Urinary bladder (tissue), 4 donors: Measurements from ENCODE around the gene COX7A2L. TPM values are rescaled to one million over a fixed set of nuclear protein-coding genes. Genes with fewer than 3 reads are reported as not detected.
A peak's percentile ranks its signal among the peaks of the same experiment; 100 is the strongest.
"Not testable (repeated sequence)": the region's sequence is repeated elsewhere in the genome, so short reads cannot be mapped to it uniquely, and the experiment has no call there.

Experiments
- DNase-seq: peaks from one replicate; pipeline ENCODE4 v3.0.0-alpha.2; 2015; ENCODE audit errors: extremely low spot score
- H3K27ac ChIP-seq: one replicate; pipeline ENCODE4 v1.5.1; 2013; ENCODE audit warnings: low read depth, mild to moderate bottlenecking, moderate library complexity
- H3K36me3 ChIP-seq: one replicate; pipeline ENCODE4 v1.6.1; 2013; ENCODE audit warnings: mild to moderate bottlenecking, moderate library complexity; ENCODE audit not compliant: insufficient read depth
- H3K4me1 ChIP-seq: one replicate; pipeline ENCODE4 v1.6.1; 2013; ENCODE audit warnings: mild to moderate bottlenecking, moderate library complexity; ENCODE audit not compliant: insufficient read depth
- H3K4me3 ChIP-seq: one replicate; pipeline ENCODE4 v1.5.1; 2013; ENCODE audit warnings: low read depth, low read length
- WGBS: extraction: QIAGEN DNeasy Blood & Tissue Kit; methylation state at CpG from one replicate; pipeline ENCODE4 v1.1.7; 2013; 5-methylcytosine and 5-hydroxymethylcytosine counted together
- polyA plus RNA-seq: library from polyadenylated mRNA; stranded (reverse); fragments of 200-250 nt; gene quantifications from one replicate; pipeline ENCODE4 v1.2.3, GENCODE V29; 2013
- total RNA-seq: library from RNA; depleted of rRNA; stranded (reverse); fragments of >200 nt; gene quantifications from one replicate; pipeline ENCODE4 v1.2.3, GENCODE V29; 2014
- donor health status: healthy with polysubstance abuse.
- donor health status: healthy.

The COX7A2L gene
- 103 TPM for total RNA-seq
- polyA plus RNA-seq: 114 TPM

DNA sequence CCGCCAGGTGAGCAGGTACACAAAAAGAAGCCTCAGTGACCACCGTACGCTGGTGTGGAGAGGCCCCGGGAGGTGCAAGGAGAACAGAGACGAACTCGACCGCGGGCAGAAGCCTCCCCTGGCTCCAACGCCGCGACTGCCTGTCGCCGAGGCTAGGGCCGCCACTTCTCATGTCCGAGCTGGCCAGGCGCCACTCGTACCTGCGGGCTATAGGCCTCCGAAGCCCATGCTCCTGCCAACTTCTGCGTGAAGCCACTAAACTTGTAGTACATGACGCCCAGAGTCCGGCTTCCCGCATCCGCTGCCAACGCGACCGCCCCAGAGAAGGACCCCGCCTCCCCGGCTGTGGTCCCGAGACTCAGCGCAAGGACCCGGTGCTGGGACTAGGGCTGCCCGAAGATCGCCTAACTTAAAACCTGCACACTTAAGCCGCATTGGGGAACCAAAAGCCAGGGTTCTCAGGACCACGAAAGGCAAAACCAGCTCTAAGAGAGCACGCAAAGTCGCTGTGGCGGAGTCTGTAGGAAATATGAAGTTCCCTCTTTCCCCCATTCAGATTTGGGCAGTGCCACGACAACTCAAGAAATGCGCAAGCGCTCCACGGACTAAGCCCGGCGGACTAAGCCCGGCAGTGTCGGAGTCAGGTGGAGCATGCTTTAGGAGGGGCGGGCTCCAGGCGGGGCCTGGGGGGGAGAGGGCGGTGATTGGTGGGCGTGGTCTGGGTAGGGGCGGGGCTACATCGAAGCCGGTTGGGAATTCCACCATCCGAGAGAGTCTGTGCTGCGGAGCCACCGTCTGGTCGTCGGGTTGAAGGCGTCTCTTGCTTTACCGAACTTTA lies at the start of gene COX7A2L:
TSS of gene COX7A2L (minus strand) at position 328 of the 838 bp plus-strand sequence. CDS start at position 272, 56 bp downstream.
- peak; percentile 96 for DNase-seq
- Histone ChIP-seq H3K4me1 (no peaks in the 10 kb centered on the region), H3K36me3 (no peaks in the 10 kb centered on the region), H3K4me3 (peak within 1 kb of the TSS; percentile 89), H3K27ac (peak within 1 kb of the TSS; percentile 61)
- WGBS: under 1% methylated on average over 61 of the region's 61 CpGs

DNA sequence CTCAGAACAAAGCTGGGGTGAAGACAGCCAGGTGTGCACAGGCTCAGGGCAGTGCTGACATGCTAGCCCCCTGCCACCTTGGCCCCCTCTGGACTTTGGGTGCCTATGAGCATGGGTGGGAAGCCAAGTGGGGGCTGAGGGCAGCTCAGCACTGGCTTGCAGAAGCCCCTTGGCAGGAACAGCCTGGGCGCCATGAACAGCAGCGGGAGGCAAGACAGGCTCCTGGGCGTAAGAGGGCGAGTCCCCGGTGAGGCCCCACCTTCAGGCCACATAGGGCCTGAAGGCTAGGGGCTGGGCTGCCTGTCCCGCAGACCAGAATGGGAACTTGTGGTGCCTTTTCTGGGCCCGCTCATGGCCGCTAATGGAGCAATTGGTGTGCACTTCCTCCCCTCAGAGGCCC lies 47.0 kb upstream of the COX7A2L start:
- H3K36me3 ChIP-seq: no peaks in the 10 kb centered on the region
- no peak overlapping the region for H3K4me3 ChIP-seq
- no peaks in the 10 kb centered on the region for H3K4me1 ChIP-seq
- H3K27ac ChIP-seq: no peak overlapping the region
- 98% methylated on average over 8 of the region's 8 CpGs for WGBS
- no peak for DNase-seq

DNA sequence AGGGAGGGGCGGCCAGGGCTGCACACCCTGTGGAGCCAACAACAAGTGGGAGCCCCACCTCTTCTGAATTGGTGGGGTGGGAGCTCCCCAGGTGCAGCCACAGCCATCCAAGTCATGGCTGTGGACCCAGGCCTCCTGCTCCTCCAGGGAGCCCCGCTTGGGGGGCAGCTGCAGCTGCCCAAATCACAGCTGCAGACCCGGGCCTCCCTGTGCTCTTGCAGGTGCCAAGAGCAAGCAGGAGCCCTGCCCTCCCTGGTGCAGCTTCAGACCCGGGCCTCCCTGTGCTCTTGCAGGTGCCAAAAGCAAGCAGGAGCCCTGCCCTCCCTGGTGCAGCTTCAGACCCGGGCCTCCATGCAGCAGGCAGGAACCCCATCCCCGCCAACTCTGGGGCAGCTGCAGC lies 46.5 kb upstream of the COX7A2L start:
- H3K4me3 ChIP-seq: no peak overlapping the region
- 90% methylated on average over 6 of the region's 6 CpGs for WGBS

DNA sequence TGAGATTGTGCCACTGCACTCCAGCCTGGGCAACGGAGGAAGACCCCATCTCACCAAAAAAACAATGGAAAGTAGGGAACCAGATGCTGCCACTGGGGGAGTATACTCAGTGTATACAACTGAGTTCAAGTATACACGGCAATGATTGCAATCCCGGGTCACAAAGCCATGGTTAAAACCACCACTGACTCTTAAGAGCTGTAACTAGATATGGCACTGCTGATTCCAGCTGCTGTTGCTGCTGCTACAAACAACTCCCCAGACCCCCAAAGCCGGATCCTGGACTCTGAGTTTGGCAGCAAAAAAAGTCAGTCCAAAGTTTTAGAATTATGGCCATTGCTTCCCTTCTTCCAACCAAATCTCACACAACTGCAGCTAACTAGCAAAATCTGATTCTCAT lies 43.7 kb upstream of the COX7A2L start:
- WGBS: 68% methylated on average over 4 of the region's 4 CpGs

More for the DNA sequence above, 46.5 kb upstream of the COX7A2L start:
- H3K4me1 ChIP-seq: no peaks in the 10 kb centered on the region
- H3K36me3 ChIP-seq: no peaks in the 10 kb centered on the region
- H3K27ac ChIP-seq: no peak overlapping the region
- DNase-seq: no peak

DNA sequence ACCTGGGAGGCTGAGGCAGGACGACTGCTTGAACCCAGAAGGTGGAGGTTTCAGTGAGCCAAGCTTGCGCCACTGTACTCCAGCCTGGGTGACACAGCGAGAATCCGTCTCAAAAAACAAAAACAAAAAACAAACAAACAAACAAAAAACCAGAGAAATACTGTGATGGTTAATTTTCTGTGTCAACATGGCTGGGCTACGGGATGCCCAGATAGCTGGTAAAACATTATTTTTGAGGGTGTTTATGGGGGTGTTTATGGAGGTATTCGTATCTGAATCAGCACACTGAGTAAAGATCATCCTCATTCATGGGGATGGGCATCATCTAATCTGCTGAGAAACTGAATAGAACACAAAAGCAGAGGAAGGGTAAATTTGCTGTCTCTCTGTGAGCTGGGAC lies 40.8 kb upstream of the COX7A2L start:
- WGBS: 95% methylated on average over 6 of the region's 6 CpGs

More for the DNA sequence above, 43.7 kb upstream of the COX7A2L start:
- H3K4me3 ChIP-seq: no peak overlapping the region
- H3K36me3 ChIP-seq: no peaks in the 10 kb centered on the region
- no peaks in the 10 kb centered on the region for H3K4me1 ChIP-seq
- DNase-seq: no peak
- H3K27ac ChIP-seq: no peak overlapping the region

DNA sequence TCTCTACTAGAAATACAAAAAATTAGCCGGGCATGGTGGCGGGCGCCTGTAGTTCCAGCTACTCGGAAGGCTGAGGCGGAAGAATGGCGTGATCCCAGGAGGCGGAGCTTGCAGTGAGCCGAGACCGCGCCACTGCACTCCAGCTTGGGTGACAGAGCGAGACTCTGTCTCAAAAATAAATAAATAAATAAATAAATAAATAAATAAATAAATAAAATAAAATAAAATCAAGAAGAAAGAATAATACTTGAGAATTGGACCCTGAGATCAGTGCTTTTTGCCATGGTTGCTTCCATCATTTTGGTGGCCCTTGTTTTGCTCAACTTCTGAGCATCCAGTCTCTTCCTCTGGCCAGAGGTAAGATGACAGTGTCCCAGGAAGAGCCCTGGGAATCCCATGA lies 37.0 kb upstream of the COX7A2L start:
- 95% methylated on average over 11 of the region's 11 CpGs for WGBS
- not testable (repeated sequence) for H3K27ac ChIP-seq, DNase-seq, H3K4me1 ChIP-seq, H3K36me3 ChIP-seq, H3K4me3 ChIP-seq

More for the DNA sequence above, 40.8 kb upstream of the COX7A2L start:
- no peak overlapping the region for H3K27ac ChIP-seq
- no peaks in the 10 kb centered on the region for H3K4me1 ChIP-seq
- no peak for DNase-seq
- H3K4me3 ChIP-seq: no peak overlapping the region
- H3K36me3 ChIP-seq: no peaks in the 10 kb centered on the region

DNA sequence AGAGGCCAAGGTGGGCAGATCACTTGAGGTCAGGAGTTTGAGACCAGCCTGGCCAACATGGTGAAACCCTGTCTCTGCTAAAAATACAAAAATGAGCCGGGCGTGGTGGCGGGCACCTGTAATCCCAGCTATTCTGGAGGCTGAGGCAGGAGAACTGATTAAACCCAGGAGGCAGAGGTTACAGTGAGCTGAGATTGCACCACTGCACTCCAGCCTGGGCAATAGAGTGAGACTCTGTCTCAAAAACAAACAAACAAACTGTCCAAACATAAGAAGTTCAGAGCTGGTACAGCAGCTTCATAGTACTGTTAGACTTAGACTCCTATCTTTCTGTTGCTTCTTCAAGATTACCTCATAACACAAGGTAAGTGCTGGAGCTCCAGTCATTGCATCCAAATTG lies 32.3 kb upstream of the COX7A2L start:
- H3K4me1 ChIP-seq, DNase-seq, H3K27ac ChIP-seq, H3K4me3 ChIP-seq, H3K36me3 ChIP-seq: not testable (repeated sequence)
- 98% methylated on average over 3 of the region's 3 CpGs for WGBS

DNA sequence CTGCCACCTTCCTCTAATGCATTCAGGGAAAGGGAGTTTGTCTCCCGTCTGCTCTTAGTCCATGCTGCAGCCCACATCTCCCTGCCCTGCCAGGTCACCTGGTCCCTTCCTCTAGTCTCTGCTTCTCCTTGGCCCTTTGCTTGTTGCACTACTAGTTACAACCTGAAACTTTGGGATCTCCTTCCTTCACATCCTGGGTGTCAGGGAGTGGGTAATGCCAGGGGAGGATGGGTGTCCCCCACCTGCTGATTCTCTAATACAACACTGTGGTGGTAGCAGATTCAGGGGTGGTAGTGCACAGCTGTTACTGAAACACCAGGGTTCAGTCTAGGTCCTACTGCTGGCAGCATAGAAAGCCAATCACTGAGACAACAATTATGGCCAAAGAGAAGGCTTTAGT lies 31.2 kb upstream of the COX7A2L start:
- Histone ChIP-seq H3K4me1 (no peaks in the 10 kb centered on the region), H3K36me3 (no peaks in the 10 kb centered on the region), H3K4me3 (no peak overlapping the region), H3K27ac (no peak overlapping the region)
- WGBS: 88% methylated on average over 1 of the region's 1 CpG
- DNase-seq: no peak

GRCh38 chr2:42390401-42390969 lies 29.5 kb upstream of the COX7A2L start:
- Histone ChIP-seq H3K27ac (no peak overlapping the region), H3K4me1 (no peaks in the 10 kb centered on the region), H3K36me3 (no peaks in the 10 kb centered on the region), H3K4me3 (no peak overlapping the region)
- DNase-seq: no peak
- 74% methylated on average over 5 of the region's 5 CpGs for WGBS

GRCh38 chr2:42386682-42387081 lies 25.7 kb upstream of the COX7A2L start:
- DNase-seq: no peak
- no peaks in the 10 kb centered on the region for H3K36me3 ChIP-seq
- no peak overlapping the region for H3K27ac ChIP-seq
- H3K4me1 ChIP-seq: no peaks in the 10 kb centered on the region
- 97% methylated on average over 5 of the region's 5 CpGs for whole genome bisulfite sequencing
- H3K4me3 ChIP-seq: no peak overlapping the region

- H3K27ac ChIP-seq: no peak overlapping the region
- no peaks in the 10 kb centered on the region for H3K36me3 ChIP-seq
- no peak overlapping the region for H3K4me3 ChIP-seq
- DNase-seq: no peak
- no peaks in the 10 kb centered on the region for H3K4me1 ChIP-seq
- WGBS: 74% methylated on average over 7 of the region's 7 CpGs
Measured at GRCh38 chr2:42385225-42385624, 24.2 kb upstream of the COX7A2L start.

DNA sequence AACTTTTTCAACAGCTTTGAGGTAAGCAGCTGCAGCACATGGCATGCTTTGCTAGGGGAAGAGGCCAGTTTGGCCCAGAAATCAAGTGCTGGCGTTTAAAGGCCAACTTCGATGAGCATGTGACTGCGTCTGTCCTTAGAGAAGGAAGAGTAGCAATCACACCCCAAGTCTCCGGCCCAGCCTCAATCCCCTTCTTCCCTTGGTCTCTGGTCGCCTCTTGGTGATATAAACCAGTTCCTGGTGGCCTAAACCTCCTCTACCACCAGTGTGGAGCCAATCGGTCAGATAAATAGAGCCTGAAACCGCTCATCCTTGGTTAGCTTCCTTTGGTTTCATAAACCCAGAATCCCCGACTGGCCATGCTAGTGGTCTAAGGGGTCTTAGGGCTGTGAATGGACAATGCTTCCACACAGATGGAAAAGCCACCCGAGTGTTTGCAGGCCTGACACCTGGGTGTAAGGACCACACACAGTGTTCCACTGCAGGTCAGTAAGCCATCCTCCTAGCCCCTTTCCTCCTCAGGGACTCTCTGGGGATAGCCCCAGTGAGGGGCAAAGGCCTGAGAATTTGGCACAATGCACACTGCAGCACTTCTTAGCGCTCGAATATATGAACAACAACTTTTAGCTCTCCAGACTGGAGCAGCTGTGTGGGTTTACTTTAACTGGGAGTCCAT lies 23.0 kb upstream of the COX7A2L start:
- no peaks in the 10 kb centered on the region for H3K4me1 ChIP-seq
- H3K36me3 ChIP-seq: no peaks in the 10 kb centered on the region
- no peak for DNase-seq
- 87% methylated on average over 11 of the region's 11 CpGs for whole genome bisulfite sequencing
- H3K4me3 ChIP-seq: no peak overlapping the region
- H3K27ac ChIP-seq: no peak overlapping the region

DNA sequence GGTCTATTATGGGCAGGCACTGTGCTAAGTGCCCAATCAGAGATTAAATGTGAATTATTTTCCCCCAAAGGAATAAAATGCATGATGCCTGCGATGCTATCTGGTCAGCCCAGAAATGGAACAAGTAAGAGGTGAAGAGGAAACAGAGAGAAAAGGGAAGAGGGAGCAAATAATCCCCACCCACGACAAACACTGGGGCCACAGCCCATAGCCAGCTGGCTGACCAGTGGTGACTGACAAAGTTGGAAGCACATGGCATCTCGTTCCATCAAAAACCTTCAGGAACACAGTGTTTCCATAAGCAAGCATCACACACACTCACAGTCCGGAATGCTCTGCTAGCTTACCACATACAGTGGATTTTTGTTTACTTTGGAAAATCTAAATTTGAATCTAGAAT lies 21.1 kb upstream of the COX7A2L start:
- H3K27ac ChIP-seq: no peak overlapping the region
- H3K4me1 ChIP-seq: no peaks in the 10 kb centered on the region
- no peak overlapping the region for H3K4me3 ChIP-seq
- no peak for DNase-seq
- no peaks in the 10 kb centered on the region for H3K36me3 ChIP-seq
- 86% methylated on average over 4 of the region's 4 CpGs for WGBS

GRCh38 chr2:42380026-42380425 lies 19.0 kb upstream of the COX7A2L start:
- 97% methylated on average over 7 of the region's 7 CpGs for WGBS

More at GRCh38 chr2:42380026-42380425, 19.0 kb upstream of the COX7A2L start:
- H3K27ac ChIP-seq, H3K4me3 ChIP-seq, DNase-seq, H3K4me1 ChIP-seq, H3K36me3 ChIP-seq: not testable (repeated sequence)
